ENCODE measurements around the gene SH3RF3. TPM values are rescaled to one million over a fixed set of nuclear protein-coding genes. Genes with fewer than 3 reads are reported as not detected.

The SH3RF3 gene
- total and polyA plus RNA-seq, 4 donors, result 2.9 to 9.7 (median 8.6) TPM

GRCh38 chr2:109098251-109098920, 30.6 kb upstream of the SH3RF3 start:
- Histone ChIP-seq H3K9ac (ENCODE audit: insufficient read depth in 1 of 2, low read length in 2 of 2) (no peak overlapping the region), H3K4me1 (ENCODE audit: control insufficient read depth in 5 of 5, insufficient read depth in 5 of 5, low read length in 5 of 5) (peaks cover 0 to 15% (median 0%) of the 10 kb centered on the region in 5 donors), H3K9me3 (ENCODE audit: control insufficient read depth in 4 of 4, insufficient read depth in 3 of 4, low read length in 3 of 4) (no peaks in the 10 kb centered on the region), H3K4me3 (no peak overlapping the region), H3K27me3 (ENCODE audit: control insufficient read depth in 3 of 3, insufficient read depth in 3 of 3, low read length in 2 of 3) (no peaks in the 10 kb centered on the region), H3K27ac (ENCODE audit: low read depth in 1 of 2, low read length in 1 of 2) (no peak overlapping the region), H3K36me3 (ENCODE audit: control insufficient read depth in 4 of 4, insufficient read depth in 4 of 4, low read length in 4 of 4) (no peaks in the 10 kb centered on the region)
- WGBS, 2 donors, result 37% methylated on average over 3 of the region's 3 CpGs
- TF ChIP-seq CTCF (IDR thresholded peaks at IDR 0.05; ENCODE audit: control extremely low read depth, extremely low read depth), result no peak
- peak in 2 of 3 donors; percentile 45 to 46 for DNase-seq
- no peak for ATAC-seq (ENCODE audit: insufficient read depth, low FRiP score)

- H3K27me3 ChIP-seq (ENCODE audit: control insufficient read depth in 3 of 3, insufficient read depth in 3 of 3, low read length in 2 of 3), result no peaks in the 10 kb centered on the region
- ATAC-seq (ENCODE audit: insufficient read depth, low FRiP score) (no peak), DNase-seq (peak in 1 of 3 donors; percentile 17)
- no peak overlapping the region for H3K4me3 ChIP-seq
- no peak for TF ChIP-seq CTCF (IDR thresholded peaks at IDR 0.05; ENCODE audit: control extremely low read depth, extremely low read depth)
- no peaks in the 10 kb centered on the region for H3K36me3 ChIP-seq (ENCODE audit: control insufficient read depth in 4 of 4, insufficient read depth in 4 of 4, low read length in 4 of 4)
- no peaks in the 10 kb centered on the region for H3K9me3 ChIP-seq (ENCODE audit: control insufficient read depth in 4 of 4, insufficient read depth in 3 of 4, low read length in 3 of 4)
- peaks cover 0 to 15% (median 0%) of the 10 kb centered on the region in 5 donors for H3K4me1 ChIP-seq (ENCODE audit: control insufficient read depth in 5 of 5, insufficient read depth in 5 of 5, low read length in 5 of 5)
- no peak overlapping the region for H3K9ac ChIP-seq (ENCODE audit: insufficient read depth in 1 of 2, low read length in 2 of 2)
- H3K27ac ChIP-seq (ENCODE audit: low read depth in 1 of 2, low read length in 1 of 2), result no peak overlapping the region
- 68 to 80% methylated on average over 7 of the region's 7 CpGs for WGBS, 2 donors
Measured at GRCh38 chr2:109098921-109099273, 30.1 kb upstream of the SH3RF3 start.

GRCh38 chr2:109102588-109103233, 26.3 kb upstream of the SH3RF3 start:
- Histone ChIP-seq H3K9me3 (ENCODE audit: control insufficient read depth in 4 of 4, insufficient read depth in 3 of 4, low read length in 3 of 4) (no peaks in the 10 kb centered on the region), H3K4me3 (no peak overlapping the region), H3K36me3 (ENCODE audit: control insufficient read depth in 4 of 4, insufficient read depth in 4 of 4, low read length in 4 of 4) (no peaks in the 10 kb centered on the region), H3K27ac (ENCODE audit: low read depth in 1 of 2, low read length in 1 of 2) (no peak overlapping the region), H3K9ac (ENCODE audit: insufficient read depth in 1 of 2, low read length in 2 of 2) (no peak overlapping the region), H3K4me1 (ENCODE audit: control insufficient read depth in 5 of 5, insufficient read depth in 5 of 5, low read length in 5 of 5) (peaks cover 0 to 15% (median 0%) of the 10 kb centered on the region in 5 donors), H3K27me3 (ENCODE audit: control insufficient read depth in 3 of 3, insufficient read depth in 3 of 3, low read length in 2 of 3) (no peaks in the 10 kb centered on the region)
- ATAC-seq (ENCODE audit: insufficient read depth, low FRiP score) (no peak), DNase-seq (no peak)
- TF ChIP-seq CTCF (IDR thresholded peaks at IDR 0.05; ENCODE audit: control extremely low read depth, extremely low read depth), result no peak
- WGBS, 2 donors, result 29 to 38% methylated on average over 10 of the region's 10 CpGs

All from lung (tissue), 12 donors.